HG02943 (cell line): ENCODE results near the gene SGPP1.
"Not testable (repeated sequence)": the region's sequence is repeated elsewhere in the genome, so short reads cannot be mapped to it uniquely, and the experiment has no call there.

Experiments
- ATAC-seq: cut with Tn5 transposase; IDR thresholded peaks from one replicate; pipeline ENCODE4 v1.9.1; 2021; ENCODE audit warnings: mild to moderate bottlenecking, low read depth, moderate library complexity; ENCODE audit not compliant: unreplicated experiment

SGPP1 gene

GRCh38 chr14:63677891-63678379 lies 49.9 kb downstream of the SGPP1 start:
- ATAC-seq, result no peak

GRCh38 chr14:63676615-63677014 lies 51.2 kb downstream of the SGPP1 start:
- no peak for ATAC-seq

GRCh38 chr14:63673886-63674497 lies 53.9 kb downstream of the SGPP1 start:
- no peak for ATAC-seq

- no peak for ATAC-seq
These were observed 54.6 kb downstream of the SGPP1 start for GRCh38 chr14:63673255-63673654.

- ATAC-seq, result peak; percentile 71
These were observed 55.3 kb downstream of the SGPP1 start for GRCh38 chr14:63672417-63673180.

GRCh38 chr14:63671987-63672386 lies 55.9 kb downstream of the SGPP1 start:
- ATAC-seq, result peak; percentile 23

GRCh38 chr14:63670692-63671091 lies 57.2 kb downstream of the SGPP1 start:
- no peak for ATAC-seq

GRCh38 chr14:63666335-63666734 lies 61.5 kb downstream of the SGPP1 start:
- no peak for ATAC-seq

GRCh38 chr14:63663428-63664341 lies 64.2 kb downstream of the SGPP1 start:
- ATAC-seq, result no peak

- no peak for ATAC-seq
These were observed 65.1 kb downstream of the SGPP1 start for GRCh38 chr14:63662776-63663175.

GRCh38 chr14:63661881-63662280 lies 66.0 kb downstream of the SGPP1 start:
- ATAC-seq, result not testable (repeated sequence)

- no peak for ATAC-seq
These were observed 68.1 kb downstream of the SGPP1 start for GRCh38 chr14:63659726-63660125.

- no peak for ATAC-seq
These were observed 71.7 kb downstream of the SGPP1 start for GRCh38 chr14:63656194-63656593.

GRCh38 chr14:63654936-63655335 lies 72.9 kb downstream of the SGPP1 start:
- no peak for ATAC-seq

GRCh38 chr14:63654346-63654745 lies 73.5 kb downstream of the SGPP1 start:
- ATAC-seq, result no peak

GRCh38 chr14:63652406-63652805 lies 75.5 kb downstream of the SGPP1 start:
- ATAC-seq, result no peak

- ATAC-seq, result no peak
These were observed 77.5 kb downstream of the SGPP1 start for GRCh38 chr14:63650256-63650952.

GRCh38 chr14:63647696-63648410 lies 80.0 kb downstream of the SGPP1 start:
- ATAC-seq, result no peak

- ATAC-seq, result no peak
These were observed 83.1 kb downstream of the SGPP1 start for GRCh38 chr14:63644741-63645140.
